ENCODE measurements around the gene INHBC.

DNA sequence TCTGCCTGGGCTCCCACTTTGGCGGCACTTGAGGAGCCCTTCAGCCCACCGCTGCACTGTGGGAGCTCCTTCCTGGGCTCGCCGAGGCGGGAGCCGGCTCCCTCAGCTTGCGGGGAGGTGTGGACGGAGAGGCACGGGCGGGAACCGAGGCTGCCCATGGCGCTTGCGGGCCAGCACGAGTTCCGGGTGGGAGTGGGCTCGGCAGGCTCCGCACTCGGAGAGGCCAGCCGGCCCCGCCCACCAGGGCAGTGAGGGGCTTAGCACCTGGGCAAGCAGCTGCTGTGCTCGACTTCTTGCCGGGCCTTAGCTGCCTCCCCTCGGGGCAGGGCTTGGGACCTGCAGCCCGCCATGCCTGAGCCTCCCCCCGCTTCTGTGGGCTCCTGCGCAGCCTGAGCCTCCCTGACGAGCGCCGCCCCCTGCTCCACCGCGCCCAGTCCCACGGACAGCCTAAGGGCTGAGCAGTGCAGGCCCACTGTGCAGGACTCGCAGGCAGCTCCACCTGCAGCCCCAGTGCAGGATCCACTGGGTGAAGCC is 48.3 kb upstream of the INHBC start:
- TF ChIP-seq CTCF (IDR thresholded peaks at IDR 0.05): no peak
- no peak for TF ChIP-seq ZFX (IDR thresholded peaks at IDR 0.05; ENCODE audit: borderline replicate concordance)

Data from 22Rv1 (cell line).